Esophagus squamous epithelium (tissue), 4 donors: Measurements from ENCODE around the gene CAMK2D. TPM values are rescaled to one million over a fixed set of nuclear protein-coding genes. Genes with fewer than 3 reads are reported as not detected.

Experiments used
- small RNA-seq, 4 donors: library from RNA; depleted of rRNA; stranded (forward); fragments of <200 nt; gene quantifications; one replicate each; pipeline ENCODE3, GENCODE V24; 2016
- total RNA-seq, 4 donors: library from RNA; depleted of rRNA; stranded (reverse); fragments of >200 nt; gene quantifications; one replicate each; pipeline ENCODE4 v1.1.0, GENCODE V29; 2016

Gene CAMK2D
- total RNA-seq, 4 donors from 2014 or later: 30.7 to 47.7 (median 38.2) TPM

Small RNAs within 50 kb of the gene (small RNA-seq; reads per million reads assigned to genes)
- gene RN7SL184P: 0 reads per million in 4 donors
- gene RNU1-138P: 0 to 0.45 (median 0) reads per million in 4 donors

Other genes with a start within 250 kb of the CAMK2D start
- gene ARSJ, start 217.9 kb upstream of the CAMK2D start, total RNA-seq: 10 to 100 TPM in 1 of 4 donors, 1 to 10 TPM in 3; 2.7 to 10.3 (median 5.8) TPM